ENCODE data around the gene PRKN. TPM values are rescaled to one million over a fixed set of nuclear protein-coding genes. Genes with fewer than 3 reads are reported as not detected.

The PRKN gene
- total and polyA plus RNA-seq, 2 experiments from 2014 or later = 0.10 to 0.84 TPM

GRCh38 chr6:161716176-161716575 is 1011.4 kb downstream of the PRKN start (continued):
- no peak for TF ChIP-seq ETS1 (IDR thresholded peaks at IDR 0.05)
- TF ChIP-seq CTCF (conservative IDR thresholded peaks at IDR 0.05; ENCODE audit: low read depth in 2 of 2) = no peak
- TF ChIP-seq POLR2AphosphoS5 (IDR thresholded peaks at IDR 0.05; ENCODE audit: low read depth) = no peak
- no peak for TF ChIP-seq JUNB (IDR thresholded peaks at IDR 0.05; ENCODE audit: unreplicated experiment)
- no peak for TF ChIP-seq EZH2 (IDR thresholded peaks at IDR 0.05; ENCODE audit: low read depth, unreplicated experiment)
- no peak for TF ChIP-seq ZNF114 (CRISPR knock-in tag; IDR thresholded peaks at IDR 0.05)
- no peak for TF ChIP-seq EZH2phosphoT487 (IDR thresholded peaks at IDR 0.05; ENCODE audit: unreplicated experiment)
- TF ChIP-seq REST (IDR thresholded peaks at IDR 0.05; ENCODE audit: unreplicated experiment) = no peak
- TF ChIP-seq NANOG (IDR thresholded peaks at IDR 0.05; ENCODE audit: borderline replicate concordance) = no peak
- no peak for TF ChIP-seq STAT1 (IDR thresholded peaks at IDR 0.05; ENCODE audit: unreplicated experiment)
- no peak for TF ChIP-seq CREB1 (CRISPR knock-in tag; IDR thresholded peaks at IDR 0.05; ENCODE audit: low read depth)
- no peak for TF ChIP-seq ZNF331 (CRISPR knock-in tag; IDR thresholded peaks at IDR 0.05; ENCODE audit: low read depth)

- H3K27ac ChIP-seq (ENCODE audit: low read depth) = no peak overlapping the region
- TF ChIP-seq EZH2phosphoT487 (IDR thresholded peaks at IDR 0.05; ENCODE audit: unreplicated experiment) = no peak
- no peak for TF ChIP-seq NANOG (IDR thresholded peaks at IDR 0.05; ENCODE audit: borderline replicate concordance)
- TF ChIP-seq STAT1 (IDR thresholded peaks at IDR 0.05; ENCODE audit: unreplicated experiment) = no peak
- TF ChIP-seq ZNF114 (CRISPR knock-in tag; IDR thresholded peaks at IDR 0.05) = no peak
- TF ChIP-seq JUNB (IDR thresholded peaks at IDR 0.05; ENCODE audit: unreplicated experiment) = no peak
- ATAC-seq (no peak), DNase-seq (ENCODE audit: low spot score) (no peak)
- no peaks in the 10 kb centered on the region for H3K9me3 Mint-ChIP-seq
- no peaks in the 10 kb centered on the region for H3K79me2 ChIP-seq (replicated peaks; ENCODE audit: insufficient read depth)
- H3K4me2 ChIP-seq = no peak overlapping the region
- no peaks in the 10 kb centered on the region for H3K4me1 ChIP-seq (ENCODE audit: insufficient read depth)
- H3K27me3 Mint-ChIP-seq (ENCODE audit: insufficient read depth, low read depth, poor library complexity) = no peaks in the 10 kb centered on the region
- H2AFZ ChIP-seq = no peak overlapping the region
- H3K36me3 ChIP-seq (ENCODE audit: insufficient read depth) = no peaks in the 10 kb centered on the region
- H3K27ac Mint-ChIP-seq = no peak overlapping the region
- H3K4me3 ChIP-seq = no peak overlapping the region
- no peak overlapping the region for H3K4me3 Mint-ChIP-seq
- H3K4me1 Mint-ChIP-seq = peaks cover 3% of the 10 kb centered on the region; the same call in 1 of the 3 replicates
- no peaks in the 10 kb centered on the region for H3K27me3 ChIP-seq (ENCODE audit: insufficient read depth)
- no peaks in the 10 kb centered on the region for H3F3A ChIP-seq (replicated peaks; ENCODE audit: low read depth)
- no peaks in the 10 kb centered on the region for H4K20me1 ChIP-seq (replicated peaks; ENCODE audit: insufficient read depth)
- no peaks in the 10 kb centered on the region for H3K36me3 Mint-ChIP-seq (ENCODE audit: low read depth)
- no peaks in the 10 kb centered on the region; the same call in 1 of the 2 replicates for H3K9me2 ChIP-seq (ENCODE audit: insufficient read depth)
Observed at GRCh38 chr6:161711938-161712337, 1015.6 kb downstream of the PRKN start.

Data from GM23338 (cell line).